C4-2B (cell line): ENCODE measurements around the gene APIP.

Source experiments
- H3K27ac ChIP-seq: fragments of 450-650 bp; 2 replicates; pipeline ENCODE4 v1.5.1; 2017
- ZFX ChIP-seq: fragments of 450-650 bp; IDR thresholded peaks from 2 replicates; pipeline ENCODE4 v1.6.1; 2017
- TF ChIP-seq, protein P1 (sequence below): fragments of 450-650 bp; conservative IDR thresholded peaks from 2 replicates; pipeline ENCODE4 v1.5.1; 2017; ENCODE audit warnings: mild to moderate bottlenecking

The APIP gene

DNA sequence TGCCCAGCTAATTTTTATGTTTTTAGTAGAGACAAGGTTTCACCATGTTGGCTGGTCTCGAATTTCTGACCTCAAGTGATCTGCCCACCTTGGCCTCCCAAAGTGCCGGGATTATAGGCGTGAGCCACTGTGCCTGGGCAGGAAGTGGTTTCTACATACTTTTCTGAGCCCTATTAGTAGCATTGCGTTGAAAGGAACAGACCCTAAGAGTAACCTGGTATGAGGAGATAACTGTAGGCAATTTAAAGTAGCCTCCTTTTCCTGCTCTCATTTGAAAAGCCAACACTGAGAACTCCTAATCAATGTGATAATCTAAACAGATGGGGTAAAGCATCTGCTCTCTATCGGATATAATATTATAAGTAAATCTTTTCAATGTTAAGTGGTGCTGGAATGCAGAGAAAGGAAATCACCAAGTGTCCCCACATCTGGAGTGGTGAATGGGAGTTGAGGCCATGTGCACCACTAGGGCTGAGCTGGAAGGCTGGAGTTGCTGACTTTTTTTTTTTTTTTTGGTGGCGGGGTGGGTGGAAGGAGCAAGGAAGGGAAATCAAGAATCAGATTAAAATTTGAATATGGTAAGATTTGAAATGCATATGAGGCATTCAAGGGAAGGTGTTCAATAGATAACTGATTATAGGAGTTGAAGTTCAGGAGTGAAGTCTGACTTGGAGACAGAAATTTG is 20.9 kb upstream of the APIP start:
- TF ChIP-seq, protein P1, sequence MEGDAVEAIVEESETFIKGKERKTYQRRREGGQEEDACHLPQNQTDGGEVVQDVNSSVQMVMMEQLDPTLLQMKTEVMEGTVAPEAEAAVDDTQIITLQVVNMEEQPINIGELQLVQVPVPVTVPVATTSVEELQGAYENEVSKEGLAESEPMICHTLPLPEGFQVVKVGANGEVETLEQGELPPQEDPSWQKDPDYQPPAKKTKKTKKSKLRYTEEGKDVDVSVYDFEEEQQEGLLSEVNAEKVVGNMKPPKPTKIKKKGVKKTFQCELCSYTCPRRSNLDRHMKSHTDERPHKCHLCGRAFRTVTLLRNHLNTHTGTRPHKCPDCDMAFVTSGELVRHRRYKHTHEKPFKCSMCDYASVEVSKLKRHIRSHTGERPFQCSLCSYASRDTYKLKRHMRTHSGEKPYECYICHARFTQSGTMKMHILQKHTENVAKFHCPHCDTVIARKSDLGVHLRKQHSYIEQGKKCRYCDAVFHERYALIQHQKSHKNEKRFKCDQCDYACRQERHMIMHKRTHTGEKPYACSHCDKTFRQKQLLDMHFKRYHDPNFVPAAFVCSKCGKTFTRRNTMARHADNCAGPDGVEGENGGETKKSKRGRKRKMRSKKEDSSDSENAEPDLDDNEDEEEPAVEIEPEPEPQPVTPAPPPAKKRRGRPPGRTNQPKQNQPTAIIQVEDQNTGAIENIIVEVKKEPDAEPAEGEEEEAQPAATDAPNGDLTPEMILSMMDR, result no peak
- no peak for TF ChIP-seq ZFX
- no peak overlapping the region for H3K27ac ChIP-seq

DNA sequence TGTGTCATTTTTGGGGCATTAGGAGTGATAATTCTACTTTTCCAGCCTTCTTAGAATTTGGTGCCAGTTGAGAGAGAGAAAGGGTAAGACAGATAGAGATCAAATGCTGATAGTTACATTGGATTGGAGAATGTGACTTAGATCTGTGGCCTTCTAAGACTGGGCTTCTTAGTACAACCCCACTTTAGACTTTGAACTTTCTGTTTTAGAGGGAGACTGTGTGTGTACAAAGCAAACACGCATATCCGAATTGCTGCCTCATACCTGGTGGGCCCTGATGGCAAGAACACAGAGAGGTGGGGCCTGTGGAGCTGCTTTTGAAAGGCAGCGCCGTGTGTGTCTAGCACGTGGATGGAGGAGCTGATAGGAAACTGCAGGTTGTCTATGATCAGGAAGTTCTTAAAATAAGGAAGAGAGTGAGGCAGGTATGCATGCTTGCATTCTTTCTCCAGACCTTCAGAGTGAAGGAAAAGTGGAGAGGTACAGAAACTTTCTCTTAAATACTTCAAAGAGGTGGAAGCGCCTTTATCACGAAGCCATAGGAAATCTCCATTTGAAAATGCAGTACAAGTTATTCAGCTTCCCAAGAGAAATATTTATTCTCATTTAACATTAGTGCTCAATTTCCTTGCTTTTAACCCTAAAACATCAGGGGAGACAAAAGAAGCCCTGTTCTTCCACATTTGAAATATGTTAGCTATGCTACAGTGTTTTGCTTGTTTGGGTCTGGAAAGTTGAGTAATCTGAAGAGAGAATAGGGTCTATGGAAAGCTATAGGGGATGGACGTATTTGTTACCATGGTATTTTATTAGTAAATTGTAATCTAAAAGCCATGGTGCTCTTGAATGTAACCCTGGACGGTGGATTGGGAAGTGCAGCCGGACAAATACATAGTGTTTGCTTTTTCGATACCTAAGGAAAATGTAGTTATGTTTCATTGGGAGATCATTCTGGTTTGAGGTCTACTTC is 13.9 kb upstream of the APIP start:
- no peak for TF ChIP-seq ZFX
- TF ChIP-seq, protein P1, result no peak
- H3K27ac ChIP-seq, result no peak overlapping the region

DNA sequence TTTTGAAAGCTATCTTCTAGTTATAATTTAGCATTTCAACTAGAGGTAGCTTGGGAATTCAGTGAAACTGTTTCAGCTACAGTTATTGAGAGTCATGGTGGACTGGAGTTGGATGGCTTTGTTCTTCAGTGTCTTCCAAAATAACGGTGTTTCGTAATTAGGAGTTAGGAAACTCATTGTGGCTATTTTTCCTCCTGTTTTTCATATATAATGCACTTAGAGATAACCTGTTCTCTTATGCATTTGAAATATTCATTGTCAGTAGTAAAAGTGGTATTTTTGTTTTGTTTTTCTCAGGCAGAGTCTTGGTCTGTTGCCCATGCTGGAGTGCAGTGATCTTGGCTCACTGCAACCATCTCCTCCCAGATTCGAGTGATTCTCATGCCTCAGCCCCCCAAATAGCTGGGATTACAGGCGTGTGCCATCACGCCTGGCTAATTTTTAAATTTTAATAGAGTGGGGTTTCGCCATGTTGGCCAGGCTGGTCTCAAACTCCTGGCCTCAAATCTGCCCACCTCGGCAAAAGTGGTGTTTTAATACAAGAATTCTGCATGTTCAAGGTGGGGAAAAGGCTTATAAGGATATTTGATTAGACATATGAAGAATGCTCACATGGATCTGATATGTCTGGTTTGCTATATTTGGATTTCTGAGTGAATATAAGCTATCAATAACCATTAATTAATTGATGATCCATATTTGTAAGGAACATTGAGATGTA is 12.9 kb upstream of the APIP start:
- TF ChIP-seq, protein P1, result no peak
- no peak for TF ChIP-seq ZFX
- H3K27ac ChIP-seq, result no peak overlapping the region

DNA sequence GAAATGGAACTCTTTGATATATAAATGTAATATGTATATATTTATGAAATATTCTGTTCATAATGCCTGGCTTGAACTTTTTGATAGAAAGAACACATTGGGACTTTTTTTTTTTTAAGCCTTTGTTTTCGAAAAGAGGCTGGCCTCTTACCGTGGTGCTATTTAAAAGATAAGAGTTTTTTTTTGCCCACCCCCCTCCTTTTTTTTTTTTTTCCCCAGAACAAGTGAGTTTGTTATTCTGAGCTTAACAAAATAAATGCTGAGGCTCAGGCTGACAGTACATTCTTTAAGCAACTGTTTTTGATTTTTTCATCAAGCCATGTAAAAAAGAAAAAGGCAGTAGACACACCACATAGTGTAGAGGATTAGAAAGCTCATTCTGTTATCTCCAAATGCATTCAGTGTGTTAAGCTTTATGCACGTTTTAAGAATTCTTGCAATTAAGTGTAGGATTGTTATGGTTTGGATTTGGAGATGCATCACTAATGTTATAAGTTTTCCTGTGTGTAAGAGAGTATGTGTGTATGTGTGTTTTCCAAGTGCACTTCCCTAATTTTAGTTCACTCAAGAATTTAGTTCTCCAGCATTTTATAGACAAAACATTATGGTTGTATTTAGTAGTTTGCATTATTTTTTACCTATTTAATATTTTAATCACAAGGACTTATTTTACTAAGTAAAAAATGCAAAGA is 12.2 kb upstream of the APIP start:
- TF ChIP-seq, protein P1, result no peak
- no peak for TF ChIP-seq ZFX
- H3K27ac ChIP-seq, result no peak overlapping the region

DNA sequence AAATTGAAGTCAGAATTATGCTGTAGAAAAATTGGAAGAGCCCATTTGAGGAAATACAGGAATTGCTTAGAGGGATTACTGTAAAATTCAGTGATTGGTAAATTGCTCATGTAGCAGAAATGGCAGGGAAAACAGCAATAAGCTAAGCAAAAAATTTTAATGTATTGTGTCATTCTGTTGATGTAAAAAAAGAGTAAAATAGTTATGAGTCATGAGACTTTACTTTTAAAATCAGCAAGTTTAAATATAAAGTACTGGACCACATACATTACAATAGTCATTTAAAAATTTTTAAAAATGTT is 10.6 kb upstream of the APIP start:
- no peak for TF ChIP-seq ZFX
- TF ChIP-seq, protein P1, result no peak
- H3K27ac ChIP-seq, result no peak overlapping the region

DNA sequence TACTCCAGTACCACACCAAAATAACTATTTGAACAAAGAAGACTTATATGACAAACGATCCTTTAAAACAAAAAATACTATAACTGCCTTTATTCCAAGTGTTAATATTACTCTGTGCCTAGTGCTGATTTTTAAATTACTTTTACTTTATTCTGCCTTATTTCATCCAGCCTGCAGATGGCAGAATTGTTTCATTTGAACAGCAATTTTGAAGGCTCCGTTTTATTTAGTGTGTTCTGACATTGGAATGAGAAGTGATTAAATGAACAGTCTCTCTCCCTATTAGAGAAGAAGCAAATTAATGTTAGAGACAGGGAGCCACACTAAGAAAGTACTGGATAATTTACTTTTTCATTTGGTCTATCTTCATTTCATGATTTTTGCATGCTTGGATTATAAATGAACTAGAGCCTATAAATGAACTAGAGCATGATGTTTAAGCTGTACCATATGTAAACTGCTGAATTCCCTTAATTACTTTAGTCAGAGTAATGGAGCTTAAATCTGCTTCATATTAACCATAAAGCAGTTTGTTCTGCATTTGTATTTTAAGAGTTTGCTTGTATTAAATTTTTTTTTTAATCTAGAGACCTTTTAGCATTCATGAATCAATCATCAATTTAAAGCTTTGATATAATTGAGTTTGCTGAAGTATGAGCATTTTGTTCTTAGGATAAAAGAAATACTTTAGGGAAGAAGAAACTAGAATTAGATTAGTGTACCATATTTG is 10.1 kb upstream of the APIP start:
- no peak overlapping the region for H3K27ac ChIP-seq

More for the DNA sequence above, 10.1 kb upstream of the APIP start:
- TF ChIP-seq, protein P1, result peak; percentile 89
- no peak for TF ChIP-seq ZFX
